Measurements from ENCODE around the gene TLR8. TPM values are rescaled to one million over a fixed set of nuclear protein-coding genes. Genes with fewer than 3 reads are reported as not detected.

TLR8 gene
- total RNA-seq, 2 donors from 2014 or later, result 0.41 to 2.4 TPM

DNA sequence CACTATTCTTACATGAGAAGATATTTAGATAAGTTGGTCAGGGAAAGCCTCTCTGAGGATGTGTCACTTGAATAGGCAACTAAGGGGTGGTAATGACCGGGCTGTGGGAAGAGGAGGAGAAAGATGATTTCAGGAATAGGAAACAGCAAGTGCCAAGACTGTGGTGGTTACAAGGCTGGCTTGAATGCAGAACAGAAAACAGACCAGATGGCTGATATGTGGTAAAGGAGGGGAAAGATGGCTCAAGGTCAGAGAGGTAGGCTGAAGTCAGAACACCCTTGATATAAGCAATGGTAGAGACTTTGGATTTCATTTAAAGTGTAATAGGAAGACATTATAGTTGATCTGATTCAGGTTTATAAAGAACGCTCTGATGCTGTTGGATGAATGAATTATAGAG lies 24.5 kb upstream of the TLR8 start:
- no peak for TF ChIP-seq CTCF (IDR thresholded peaks at IDR 0.05)
- Histone ChIP-seq H3K4me3 (no peak overlapping the region), H3K27me3 (no peaks in the 10 kb centered on the region), H3K36me3 (no peaks in the 10 kb centered on the region), H3K27ac (no peak overlapping the region), H3K4me1 (no peaks in the 10 kb centered on the region), H3K9me3 (no peaks in the 10 kb centered on the region)
- DNase-seq (ENCODE audit: low spot score), result no peak

- H3K4me3 ChIP-seq, result no peak overlapping the region
- no peaks in the 10 kb centered on the region for H3K36me3 ChIP-seq
- TF ChIP-seq CTCF (IDR thresholded peaks at IDR 0.05), result no peak
- no peak overlapping the region for H3K27ac ChIP-seq
- no peaks in the 10 kb centered on the region for H3K4me1 ChIP-seq
- H3K27me3 ChIP-seq, result no peaks in the 10 kb centered on the region
- H3K9me3 ChIP-seq, result no peaks in the 10 kb centered on the region
- no peak for DNase-seq (ENCODE audit: low spot score)
These were observed 20.9 kb upstream of the TLR8 start for GRCh38 chrX:12885508-12885907.

- no peaks in the 10 kb centered on the region for H3K27me3 ChIP-seq
- no peaks in the 10 kb centered on the region for H3K36me3 ChIP-seq
- no peaks in the 10 kb centered on the region for H3K4me1 ChIP-seq
- TF ChIP-seq CTCF (IDR thresholded peaks at IDR 0.05), result no peak
- no peak overlapping the region for H3K4me3 ChIP-seq
- no peaks in the 10 kb centered on the region for H3K9me3 ChIP-seq
- DNase-seq (ENCODE audit: low spot score), result no peak
- H3K27ac ChIP-seq, result no peak overlapping the region
These were observed 19.9 kb upstream of the TLR8 start for GRCh38 chrX:12886545-12886944.

DNA sequence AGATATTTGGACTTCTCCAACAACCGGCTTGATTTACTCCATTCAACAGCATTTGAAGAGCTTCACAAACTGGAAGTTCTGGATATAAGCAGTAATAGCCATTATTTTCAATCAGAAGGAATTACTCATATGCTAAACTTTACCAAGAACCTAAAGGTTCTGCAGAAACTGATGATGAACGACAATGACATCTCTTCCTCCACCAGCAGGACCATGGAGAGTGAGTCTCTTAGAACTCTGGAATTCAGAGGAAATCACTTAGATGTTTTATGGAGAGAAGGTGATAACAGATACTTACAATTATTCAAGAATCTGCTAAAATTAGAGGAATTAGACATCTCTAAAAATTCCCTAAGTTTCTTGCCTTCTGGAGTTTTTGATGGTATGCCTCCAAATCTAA lies 19.3 kb upstream of the TLR8 start:
- Histone ChIP-seq H3K27ac (no peak overlapping the region), H3K9me3 (no peaks in the 10 kb centered on the region), H3K4me1 (no peaks in the 10 kb centered on the region), H3K4me3 (no peak overlapping the region), H3K36me3 (no peaks in the 10 kb centered on the region), H3K27me3 (no peaks in the 10 kb centered on the region)
- DNase-seq (ENCODE audit: low spot score), result no peak
- TF ChIP-seq CTCF (IDR thresholded peaks at IDR 0.05), result no peak

DNA sequence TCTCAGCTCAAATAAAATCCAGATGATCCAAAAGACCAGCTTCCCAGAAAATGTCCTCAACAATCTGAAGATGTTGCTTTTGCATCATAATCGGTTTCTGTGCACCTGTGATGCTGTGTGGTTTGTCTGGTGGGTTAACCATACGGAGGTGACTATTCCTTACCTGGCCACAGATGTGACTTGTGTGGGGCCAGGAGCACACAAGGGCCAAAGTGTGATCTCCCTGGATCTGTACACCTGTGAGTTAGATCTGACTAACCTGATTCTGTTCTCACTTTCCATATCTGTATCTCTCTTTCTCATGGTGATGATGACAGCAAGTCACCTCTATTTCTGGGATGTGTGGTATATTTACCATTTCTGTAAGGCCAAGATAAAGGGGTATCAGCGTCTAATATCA lies 18.7 kb upstream of the TLR8 start:
- Histone ChIP-seq H3K4me3 (no peak overlapping the region), H3K36me3 (no peaks in the 10 kb centered on the region), H3K4me1 (no peaks in the 10 kb centered on the region), H3K27ac (no peak overlapping the region), H3K9me3 (no peaks in the 10 kb centered on the region), H3K27me3 (no peaks in the 10 kb centered on the region)
- no peak for TF ChIP-seq CTCF (IDR thresholded peaks at IDR 0.05)
- no peak for DNase-seq (ENCODE audit: low spot score)

DNA sequence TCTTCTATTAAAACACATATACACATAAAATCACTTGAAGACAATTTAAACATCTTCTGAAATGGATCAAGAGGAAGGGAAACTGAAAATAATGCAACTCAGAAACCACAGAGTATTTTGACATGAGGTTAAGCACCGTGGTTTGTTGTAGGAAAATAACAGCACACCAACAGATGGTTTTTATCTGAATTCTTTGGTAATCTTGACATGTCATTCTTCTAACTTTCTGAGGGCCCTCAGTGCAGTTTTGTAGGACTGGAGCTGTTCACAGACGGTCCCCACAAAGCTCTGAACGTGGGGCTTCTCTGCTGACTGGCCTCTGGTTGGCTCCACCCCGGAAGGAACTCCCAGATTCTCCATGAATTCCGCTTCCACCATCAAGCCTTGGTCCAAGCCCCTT lies 16.0 kb upstream of the TLR8 start:
- TF ChIP-seq CTCF (IDR thresholded peaks at IDR 0.05), result no peak
- no peak for DNase-seq (ENCODE audit: low spot score)
- no peaks in the 10 kb centered on the region for H3K36me3 ChIP-seq
- no peak overlapping the region for H3K27ac ChIP-seq
- H3K4me3 ChIP-seq, result no peak overlapping the region
- no peaks in the 10 kb centered on the region for H3K9me3 ChIP-seq
- no peaks in the 10 kb centered on the region for H3K27me3 ChIP-seq
- H3K4me1 ChIP-seq, result no peaks in the 10 kb centered on the region

Measured in right atrium auricular region (tissue), 2 donors.